ENCODE data around the gene RAET1E. TPM values are rescaled to one million over a fixed set of nuclear protein-coding genes. Genes with fewer than 3 reads are reported as not detected.

Gene RAET1E
- total RNA-seq, 1 experiment from 2014 or later = not detected

DNA sequence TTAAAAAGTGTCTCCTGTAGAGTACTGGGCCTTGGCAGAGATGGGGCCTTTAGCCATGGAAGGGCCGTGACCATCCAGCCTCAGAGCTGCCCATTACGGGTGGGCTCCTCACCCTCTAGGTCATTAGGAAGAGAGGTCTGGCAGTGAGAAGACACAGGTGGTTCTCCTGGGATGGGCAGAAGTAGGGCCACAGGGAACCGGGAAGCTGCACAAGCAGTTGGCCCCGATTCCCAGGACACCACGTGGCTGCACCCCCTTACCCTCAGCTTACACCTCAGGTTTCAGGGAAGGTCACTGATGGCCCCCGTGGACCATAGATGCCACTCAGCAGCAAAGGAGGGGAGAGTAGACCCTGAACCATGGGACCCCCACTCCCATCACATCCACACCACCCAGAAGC, 23.4 kb upstream of the RAET1E start:
- no peak overlapping the region for H2BK120ac ChIP-seq (ENCODE audit: low read depth, low read length, poor library complexity, severe bottlenecking)
- peaks cover 47% of the 10 kb centered on the region for H3K27me3 ChIP-seq (ENCODE audit: insufficient read depth, low read length)
- H4K8ac ChIP-seq (replicated peaks; ENCODE audit: insufficient read length, low read depth, low read length) = no peak overlapping the region
- H4K5ac ChIP-seq (ENCODE audit: insufficient read length, low read depth, low read length) = no peak overlapping the region
- TF ChIP-seq, protein P1, sequence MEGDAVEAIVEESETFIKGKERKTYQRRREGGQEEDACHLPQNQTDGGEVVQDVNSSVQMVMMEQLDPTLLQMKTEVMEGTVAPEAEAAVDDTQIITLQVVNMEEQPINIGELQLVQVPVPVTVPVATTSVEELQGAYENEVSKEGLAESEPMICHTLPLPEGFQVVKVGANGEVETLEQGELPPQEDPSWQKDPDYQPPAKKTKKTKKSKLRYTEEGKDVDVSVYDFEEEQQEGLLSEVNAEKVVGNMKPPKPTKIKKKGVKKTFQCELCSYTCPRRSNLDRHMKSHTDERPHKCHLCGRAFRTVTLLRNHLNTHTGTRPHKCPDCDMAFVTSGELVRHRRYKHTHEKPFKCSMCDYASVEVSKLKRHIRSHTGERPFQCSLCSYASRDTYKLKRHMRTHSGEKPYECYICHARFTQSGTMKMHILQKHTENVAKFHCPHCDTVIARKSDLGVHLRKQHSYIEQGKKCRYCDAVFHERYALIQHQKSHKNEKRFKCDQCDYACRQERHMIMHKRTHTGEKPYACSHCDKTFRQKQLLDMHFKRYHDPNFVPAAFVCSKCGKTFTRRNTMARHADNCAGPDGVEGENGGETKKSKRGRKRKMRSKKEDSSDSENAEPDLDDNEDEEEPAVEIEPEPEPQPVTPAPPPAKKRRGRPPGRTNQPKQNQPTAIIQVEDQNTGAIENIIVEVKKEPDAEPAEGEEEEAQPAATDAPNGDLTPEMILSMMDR (conservative IDR thresholded peaks at IDR 0.05) = no peak
- no peaks in the 10 kb centered on the region for H3K9me3 ChIP-seq (ENCODE audit: control insufficient read depth, low read depth, low read length)
- H3K23me2 ChIP-seq (ENCODE audit: insufficient read length, low read depth, low read length, poor library complexity, severe bottlenecking) = peaks cover 19% of the 10 kb centered on the region
- no peak overlapping the region for H4K91ac ChIP-seq (ENCODE audit: insufficient read length, low read depth, low read length)
- WGBS (ENCODE audit: extremely low coverage, insufficient read length, low lambda C conversion rate) = no CpG with 5 or more reads among the region's 6 CpGs
- H3K56ac ChIP-seq (ENCODE audit: insufficient read length, low read depth, low read length) = no peak overlapping the region
- H2BK5ac ChIP-seq (ENCODE audit: insufficient read length, low read length) = no peak overlapping the region
- no peak overlapping the region for H3K27ac ChIP-seq (ENCODE audit: insufficient read length, low read depth, low read length)
- no peak overlapping the region for H2BK15ac ChIP-seq (ENCODE audit: low read depth, low read length)
- Mint-ChIP-seq H3K9me3 (peaks cover 4 to 6% of the 10 kb centered on the region in 2 experiments; a peak in 4 of 5 replicates), H3K36me3 (ENCODE audit: insufficient read depth in 1 of 3, low read depth in 3 of 3) (no peaks in the 10 kb centered on the region; a peak in 1 of 7 replicates), H3K4me1 (peaks cover 12 to 18% of the 10 kb centered on the region in 2 experiments), H3K27me3 (ENCODE audit: low read depth) (peaks cover 85% of the 10 kb centered on the region), H3K4me3 (peak overlapping the region in 1 of 2 experiments; percentile 13; a peak in 2 of 5 replicates), H3K27ac (no peak overlapping the region)
- H3K4me1 ChIP-seq (ENCODE audit: insufficient read depth, low read length) = no peaks in the 10 kb centered on the region
- no peak overlapping the region for H3K18ac ChIP-seq (ENCODE audit: insufficient read length, low read depth, low read length)
- no peak overlapping the region for H3K4me2 ChIP-seq (ENCODE audit: insufficient read depth, insufficient read length, low read length)
- no peak overlapping the region for H3K14ac ChIP-seq (ENCODE audit: insufficient read depth, low read length)
- H3K9ac ChIP-seq (ENCODE audit: extremely low read depth, insufficient read length, low read length) = no peak overlapping the region
- H3T11ph ChIP-seq (ENCODE audit: low read length) = no peak overlapping the region
- H4K20me1 ChIP-seq (ENCODE audit: control insufficient read depth, insufficient read depth, insufficient read length) = no peaks in the 10 kb centered on the region
- no peak overlapping the region for H2AFZ ChIP-seq (ENCODE audit: low read length)
- no peak overlapping the region for H2AK5ac ChIP-seq (ENCODE audit: insufficient read length, low read length)
- no peaks in the 10 kb centered on the region for H3K79me1 ChIP-seq (ENCODE audit: insufficient read depth, low read depth, low read length, poor library complexity, severe bottlenecking)
- no peak overlapping the region for H2BK12ac ChIP-seq (ENCODE audit: insufficient read length, low read depth, low read length)
- H3K79me2 ChIP-seq (ENCODE audit: insufficient read depth, low read length) = no peaks in the 10 kb centered on the region
- H2BK20ac ChIP-seq (ENCODE audit: low read depth, low read length, poor library complexity, severe bottlenecking) = no peak overlapping the region
- no peak overlapping the region for H3K4ac ChIP-seq (ENCODE audit: low read depth, low read length)
- no peak for DNase-seq
- H3K23ac ChIP-seq (ENCODE audit: insufficient read length, low read depth, low read length) = no peak overlapping the region
